Vagina (tissue), 2 donors: ENCODE data around the gene CSAG1.
"Not testable (repeated sequence)": the region's sequence is repeated elsewhere in the genome, so short reads cannot be mapped to it uniquely, and the experiment has no call there.

Experiments used
- POLR2A ChIP-seq, 2 donors: fragments of 450-650 bp; IDR thresholded peaks; one replicate each; pipeline ENCODE4 v1.6.1; 2017; ENCODE audit warnings: antibody characterized with exemption in 2 of 2, mild to moderate bottlenecking in 2 of 2, moderate library complexity in 2 of 2
- TF ChIP-seq, protein P1 (sequence below), 3 experiments: fragments of 450-650 bp in 2 of 3; fragments of 200-600 bp in 1 of 3; sonication (generic) in 1 of 3; IDR thresholded peaks; one replicate each; pipeline ENCODE4 v1.5.1; 2017 to 2019; ENCODE audit warnings: antibody characterized with exemption in 3 of 3, mild to moderate bottlenecking in 2 of 3, moderate library complexity in 2 of 3

DNA sequence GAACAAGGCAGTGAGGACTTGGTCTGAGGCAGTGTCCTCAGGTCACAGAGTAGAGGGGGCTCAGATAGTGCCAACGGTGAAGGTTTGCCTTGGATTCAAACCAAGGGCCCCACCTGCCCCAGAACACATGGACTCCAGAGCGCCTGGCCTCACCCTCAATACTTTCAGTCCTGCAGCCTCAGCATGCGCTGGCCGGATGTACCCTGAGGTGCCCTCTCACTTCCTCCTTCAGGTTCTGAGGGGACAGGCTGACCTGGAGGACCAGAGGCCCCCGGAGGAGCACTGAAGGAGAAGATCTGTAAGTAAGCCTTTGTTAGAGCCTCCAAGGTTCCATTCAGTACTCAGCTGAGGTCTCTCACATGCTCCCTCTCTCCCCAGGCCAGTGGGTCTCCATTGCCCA lies 33.1 kb downstream of the CSAG1 start:
- TF ChIP-seq, protein P1, sequence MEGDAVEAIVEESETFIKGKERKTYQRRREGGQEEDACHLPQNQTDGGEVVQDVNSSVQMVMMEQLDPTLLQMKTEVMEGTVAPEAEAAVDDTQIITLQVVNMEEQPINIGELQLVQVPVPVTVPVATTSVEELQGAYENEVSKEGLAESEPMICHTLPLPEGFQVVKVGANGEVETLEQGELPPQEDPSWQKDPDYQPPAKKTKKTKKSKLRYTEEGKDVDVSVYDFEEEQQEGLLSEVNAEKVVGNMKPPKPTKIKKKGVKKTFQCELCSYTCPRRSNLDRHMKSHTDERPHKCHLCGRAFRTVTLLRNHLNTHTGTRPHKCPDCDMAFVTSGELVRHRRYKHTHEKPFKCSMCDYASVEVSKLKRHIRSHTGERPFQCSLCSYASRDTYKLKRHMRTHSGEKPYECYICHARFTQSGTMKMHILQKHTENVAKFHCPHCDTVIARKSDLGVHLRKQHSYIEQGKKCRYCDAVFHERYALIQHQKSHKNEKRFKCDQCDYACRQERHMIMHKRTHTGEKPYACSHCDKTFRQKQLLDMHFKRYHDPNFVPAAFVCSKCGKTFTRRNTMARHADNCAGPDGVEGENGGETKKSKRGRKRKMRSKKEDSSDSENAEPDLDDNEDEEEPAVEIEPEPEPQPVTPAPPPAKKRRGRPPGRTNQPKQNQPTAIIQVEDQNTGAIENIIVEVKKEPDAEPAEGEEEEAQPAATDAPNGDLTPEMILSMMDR (IDR thresholded peaks at IDR 0.05): not testable (repeated sequence)
- TF ChIP-seq POLR2A (IDR thresholded peaks at IDR 0.05): not testable (repeated sequence)
